Fibroblast of mammary gland (primary cell): Measurements from ENCODE around the gene CHPF.

Source experiments
- DNase-seq: peaks from one replicate; pipeline ENCODE4 v3.0.0-alpha.2; 2010; ENCODE audit warnings: low read depth
- H3K4me3 ChIP-seq: 2 replicates; pipeline ENCODE4 v1.5.1; 2011; ENCODE audit warnings: low read depth, mild to moderate bottlenecking, low read length, moderate library complexity; ENCODE audit not compliant: control insufficient read depth
- TF ChIP-seq, protein P1 (sequence below): conservative IDR thresholded peaks from 2 replicates; pipeline ENCODE4 v1.5.1; 2011; ENCODE audit warnings: low read depth, low read length, inconsistent platforms; ENCODE audit not compliant: control insufficient read depth, insufficient read depth

The CHPF gene

GRCh38 chr2:219496247-219496824 is 47.3 kb downstream of the CHPF start:
- TF ChIP-seq, protein P1, sequence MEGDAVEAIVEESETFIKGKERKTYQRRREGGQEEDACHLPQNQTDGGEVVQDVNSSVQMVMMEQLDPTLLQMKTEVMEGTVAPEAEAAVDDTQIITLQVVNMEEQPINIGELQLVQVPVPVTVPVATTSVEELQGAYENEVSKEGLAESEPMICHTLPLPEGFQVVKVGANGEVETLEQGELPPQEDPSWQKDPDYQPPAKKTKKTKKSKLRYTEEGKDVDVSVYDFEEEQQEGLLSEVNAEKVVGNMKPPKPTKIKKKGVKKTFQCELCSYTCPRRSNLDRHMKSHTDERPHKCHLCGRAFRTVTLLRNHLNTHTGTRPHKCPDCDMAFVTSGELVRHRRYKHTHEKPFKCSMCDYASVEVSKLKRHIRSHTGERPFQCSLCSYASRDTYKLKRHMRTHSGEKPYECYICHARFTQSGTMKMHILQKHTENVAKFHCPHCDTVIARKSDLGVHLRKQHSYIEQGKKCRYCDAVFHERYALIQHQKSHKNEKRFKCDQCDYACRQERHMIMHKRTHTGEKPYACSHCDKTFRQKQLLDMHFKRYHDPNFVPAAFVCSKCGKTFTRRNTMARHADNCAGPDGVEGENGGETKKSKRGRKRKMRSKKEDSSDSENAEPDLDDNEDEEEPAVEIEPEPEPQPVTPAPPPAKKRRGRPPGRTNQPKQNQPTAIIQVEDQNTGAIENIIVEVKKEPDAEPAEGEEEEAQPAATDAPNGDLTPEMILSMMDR: no peak
- DNase-seq: no peak
- H3K4me3 ChIP-seq: no peak overlapping the region

- TF ChIP-seq, protein P1: peak; percentile 67
- H3K4me3 ChIP-seq: no peak overlapping the region
These were observed 48.0 kb downstream of the CHPF start for GRCh38 chr2:219495531-219496122.

GRCh38 chr2:219494952-219495530 is 48.6 kb downstream of the CHPF start:
- TF ChIP-seq, protein P1: no peak
- no peak overlapping the region for H3K4me3 ChIP-seq
- DNase-seq: no peak

More at GRCh38 chr2:219495531-219496122, 48.0 kb downstream of the CHPF start:
- peak; percentile 67 for DNase-seq

- no peak overlapping the region for H3K4me3 ChIP-seq
- TF ChIP-seq, protein P1: no peak
These were observed 50.5 kb downstream of the CHPF start for GRCh38 chr2:219493086-219493485.

GRCh38 chr2:219492575-219492974 is 51.0 kb downstream of the CHPF start:
- no peak overlapping the region for H3K4me3 ChIP-seq
- TF ChIP-seq, protein P1: no peak
- DNase-seq: no peak

More at GRCh38 chr2:219493086-219493485, 50.5 kb downstream of the CHPF start:
- no peak for DNase-seq

DNA sequence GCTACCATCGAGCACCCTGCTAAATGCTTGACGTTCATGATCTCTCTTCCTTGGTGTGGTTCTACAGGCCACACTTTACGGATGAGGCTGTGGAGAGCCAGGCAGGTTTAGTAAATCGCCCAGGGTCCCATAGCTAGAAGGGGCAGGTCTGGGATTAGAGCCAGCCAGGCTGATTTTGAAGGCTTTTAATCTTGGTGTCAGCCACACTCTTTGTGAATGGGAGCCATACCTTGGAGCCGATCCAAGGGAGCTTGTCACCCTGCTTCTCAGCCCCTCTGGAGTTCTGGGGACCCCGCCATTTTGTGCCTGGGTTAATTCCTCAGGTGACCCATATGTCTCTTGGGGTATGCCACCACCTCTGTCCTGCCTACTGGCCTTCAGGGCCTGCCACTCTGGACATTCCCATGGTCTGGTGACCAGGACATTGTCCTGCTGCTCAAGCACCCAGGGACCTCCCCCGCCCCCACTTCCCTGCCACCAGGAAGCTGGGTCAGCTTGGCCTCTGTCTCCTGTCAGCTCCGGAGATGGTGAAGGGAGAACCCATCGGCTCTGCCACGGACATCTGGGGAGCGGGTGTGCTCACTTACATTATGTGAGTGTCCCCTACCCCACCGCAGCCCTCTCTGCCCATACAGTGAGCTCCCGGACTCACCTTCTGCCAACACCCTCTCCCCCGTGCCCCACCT is 52.2 kb downstream of the CHPF start:
- no peak overlapping the region for H3K4me3 ChIP-seq
- TF ChIP-seq, protein P1: no peak
- DNase-seq: no peak
